Bronchial epithelial cell (primary cell): Measurements from ENCODE around the gene FRMD1. TPM values are rescaled to one million over a fixed set of nuclear protein-coding genes. Genes with fewer than 3 reads are reported as not detected.

Source experiments
- DNase-seq: peaks from one replicate; pipeline ENCODE4 v3.0.0-alpha.2; 2010; ENCODE audit warnings: low read depth
- FAIRE-seq: peaks from 2 replicates; lab custom pipeline; 2011; peaks lifted over from hg19 to GRCh38; lab: Jason Lieb, UNC
- H3K27me3 ChIP-seq: 2 replicates; pipeline ENCODE4 v1.5.1; 2011; ENCODE audit warnings: low read length; ENCODE audit not compliant: control insufficient read depth, insufficient read depth
- H3K36me3 ChIP-seq: 2 replicates; pipeline ENCODE4 v1.5.1; 2011; ENCODE audit warnings: low read length; ENCODE audit not compliant: control insufficient read depth, insufficient read depth
- H3K4me3 ChIP-seq: 2 replicates; pipeline ENCODE4 v1.5.1; 2011; ENCODE audit warnings: mild to moderate bottlenecking, low read depth, low read length, control low read depth
- total RNA-seq: library from RNA; depleted of rRNA; stranded (reverse); fragments of >200 nt; gene quantifications from 2 replicates; pipeline ENCODE4 v1.2.1, GENCODE V29; 2014
- TF ChIP-seq, protein P1 (sequence below): IDR thresholded peaks from 2 replicates; pipeline ENCODE4 v1.5.1; 2011; ENCODE audit warnings: mild to moderate bottlenecking, moderate library complexity, low read length, control low read depth, inconsistent platforms; ENCODE audit not compliant: insufficient read depth, severe bottlenecking

The FRMD1 gene
- total RNA-seq, 1 donor from 2014 or later: not detected

DNA sequence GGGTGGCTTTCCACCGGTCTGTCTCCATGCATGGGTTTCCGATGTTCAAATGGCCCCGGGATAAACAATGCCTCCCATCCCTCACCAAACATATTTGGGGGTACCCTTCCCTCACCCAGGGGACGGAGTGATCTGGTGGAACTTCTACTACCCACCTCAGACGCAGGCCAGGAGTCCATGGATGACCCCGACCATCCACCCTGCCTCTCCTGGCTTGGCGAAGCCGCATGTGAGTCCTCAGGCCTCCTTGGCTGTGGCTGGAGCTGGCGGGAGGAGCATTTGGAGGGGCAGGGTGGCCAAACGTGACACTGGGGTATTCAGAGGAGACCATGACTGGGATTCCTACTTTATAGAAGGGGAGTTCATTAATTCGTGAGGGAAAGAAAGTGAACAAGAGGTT is 45.9 kb upstream of the FRMD1 start:
- no peaks in the 10 kb centered on the region for H3K36me3 ChIP-seq
- DNase-seq (no peak), FAIRE-seq (no peak)
- TF ChIP-seq, protein P1, sequence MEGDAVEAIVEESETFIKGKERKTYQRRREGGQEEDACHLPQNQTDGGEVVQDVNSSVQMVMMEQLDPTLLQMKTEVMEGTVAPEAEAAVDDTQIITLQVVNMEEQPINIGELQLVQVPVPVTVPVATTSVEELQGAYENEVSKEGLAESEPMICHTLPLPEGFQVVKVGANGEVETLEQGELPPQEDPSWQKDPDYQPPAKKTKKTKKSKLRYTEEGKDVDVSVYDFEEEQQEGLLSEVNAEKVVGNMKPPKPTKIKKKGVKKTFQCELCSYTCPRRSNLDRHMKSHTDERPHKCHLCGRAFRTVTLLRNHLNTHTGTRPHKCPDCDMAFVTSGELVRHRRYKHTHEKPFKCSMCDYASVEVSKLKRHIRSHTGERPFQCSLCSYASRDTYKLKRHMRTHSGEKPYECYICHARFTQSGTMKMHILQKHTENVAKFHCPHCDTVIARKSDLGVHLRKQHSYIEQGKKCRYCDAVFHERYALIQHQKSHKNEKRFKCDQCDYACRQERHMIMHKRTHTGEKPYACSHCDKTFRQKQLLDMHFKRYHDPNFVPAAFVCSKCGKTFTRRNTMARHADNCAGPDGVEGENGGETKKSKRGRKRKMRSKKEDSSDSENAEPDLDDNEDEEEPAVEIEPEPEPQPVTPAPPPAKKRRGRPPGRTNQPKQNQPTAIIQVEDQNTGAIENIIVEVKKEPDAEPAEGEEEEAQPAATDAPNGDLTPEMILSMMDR: no peak
- no peaks in the 10 kb centered on the region for H3K27me3 ChIP-seq
- H3K4me3 ChIP-seq: no peak overlapping the region

DNA sequence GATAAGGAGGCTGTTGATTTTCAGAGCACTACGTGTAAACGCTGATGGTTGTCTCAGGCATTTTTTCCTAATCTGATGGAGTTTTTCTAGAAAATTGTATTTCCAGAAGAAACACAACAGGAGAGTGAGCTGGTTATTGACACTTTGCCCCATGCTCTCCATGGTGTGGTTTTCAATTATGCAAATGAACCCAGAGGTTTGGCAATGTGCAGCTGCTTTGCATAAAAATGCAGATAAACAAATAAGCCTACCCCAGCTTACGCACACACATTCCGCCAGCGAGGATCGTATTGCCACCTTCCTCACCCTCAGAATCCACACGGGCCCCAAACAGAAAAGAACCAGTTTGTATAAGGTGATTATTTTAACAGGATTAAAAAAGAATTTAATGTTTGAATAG is 45.1 kb upstream of the FRMD1 start:
- no peak for FAIRE-seq
- TF ChIP-seq, protein P1: no peak
- no peak for DNase-seq

DNA sequence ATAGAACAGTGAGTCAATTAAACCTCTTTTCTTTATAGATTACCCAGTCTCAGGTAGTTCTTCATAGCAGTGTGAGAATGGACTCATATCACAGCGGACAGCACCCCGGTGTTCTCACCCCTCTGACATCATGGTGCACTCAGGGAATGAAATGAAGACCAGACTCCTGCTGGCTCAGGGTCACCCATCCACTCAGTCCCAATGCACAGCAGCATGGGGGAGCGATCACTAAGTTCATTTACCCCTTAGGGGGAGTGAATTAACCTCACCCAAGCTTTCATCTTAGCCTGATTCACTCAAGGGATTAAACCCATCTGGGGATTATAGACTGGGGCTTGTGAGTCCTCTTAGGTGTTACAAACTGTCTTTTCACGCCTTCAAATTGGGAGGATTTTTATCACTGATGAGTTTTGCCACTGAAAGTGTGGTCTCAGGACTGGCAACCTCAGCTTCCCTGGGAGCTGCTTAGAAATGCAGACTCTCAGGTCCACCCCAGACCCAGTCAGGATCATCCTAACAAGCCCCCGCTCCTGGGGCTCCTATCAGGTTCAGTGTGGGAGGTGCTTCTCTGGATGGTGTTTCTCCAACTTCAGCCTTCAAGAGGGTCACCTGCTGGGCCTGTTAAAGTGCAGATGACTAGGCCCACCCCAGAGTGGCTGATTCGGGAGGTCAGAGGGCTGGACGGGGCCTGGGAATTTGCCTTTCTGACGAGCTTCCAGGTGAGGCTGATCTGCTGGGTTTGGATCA is 44.3 kb upstream of the FRMD1 start:
- no peak overlapping the region for H3K4me3 ChIP-seq
- H3K36me3 ChIP-seq: no peaks in the 10 kb centered on the region
- FAIRE-seq: no peak
- TF ChIP-seq, protein P1: no peak
- H3K27me3 ChIP-seq: no peaks in the 10 kb centered on the region
- no peak for DNase-seq

More for the DNA sequence above, 45.1 kb upstream of the FRMD1 start:
- H3K27me3 ChIP-seq: no peaks in the 10 kb centered on the region
- H3K4me3 ChIP-seq: no peak overlapping the region
- no peaks in the 10 kb centered on the region for H3K36me3 ChIP-seq

DNA sequence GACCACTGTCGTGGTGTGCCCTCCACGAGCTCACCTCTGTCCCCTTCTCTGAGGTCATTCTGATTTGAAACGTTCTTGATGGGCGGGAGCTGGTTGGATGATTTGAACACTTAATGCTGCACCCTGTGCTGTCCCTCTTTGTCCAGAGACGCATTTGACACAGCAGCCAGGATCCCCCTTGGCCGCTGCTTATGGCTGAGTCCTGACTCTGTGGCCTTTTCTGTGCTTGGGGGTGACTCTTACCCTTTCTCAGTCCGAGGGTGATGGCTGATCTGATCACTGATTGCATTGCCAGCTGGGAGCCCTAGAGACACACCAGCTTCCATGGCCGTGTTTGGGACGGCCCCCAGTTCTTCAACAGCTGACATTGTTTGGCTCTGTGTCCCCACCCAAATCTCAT is 43.5 kb upstream of the FRMD1 start:
- no peak for DNase-seq
- H3K36me3 ChIP-seq: no peaks in the 10 kb centered on the region
- FAIRE-seq: no peak

DNA sequence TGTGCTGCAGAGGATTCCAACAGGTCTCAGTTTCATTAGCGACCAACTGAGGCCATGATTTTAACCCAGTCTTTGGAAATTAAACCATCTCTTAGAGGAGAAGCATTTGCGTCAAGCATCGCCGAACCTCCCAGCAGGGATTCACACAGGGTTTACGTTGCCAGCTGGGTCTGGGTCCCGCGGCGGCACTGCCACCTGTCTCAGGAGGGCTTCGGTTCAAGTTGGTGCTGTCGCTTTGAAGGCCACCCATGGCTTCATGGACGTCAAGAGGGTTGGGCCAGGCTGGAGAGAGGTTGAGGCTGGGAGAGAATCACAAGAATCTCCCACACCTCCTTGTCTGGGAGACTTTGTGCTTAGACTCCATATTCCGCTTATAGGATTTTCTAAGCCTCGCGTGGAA is 43.0 kb upstream of the FRMD1 start:
- Histone ChIP-seq H3K36me3 (no peaks in the 10 kb centered on the region), H3K4me3 (no peak overlapping the region), H3K27me3 (no peaks in the 10 kb centered on the region)
- FAIRE-seq (no peak), DNase-seq (no peak)
- TF ChIP-seq, protein P1: no peak

More for the DNA sequence above, 43.5 kb upstream of the FRMD1 start:
- H3K4me3 ChIP-seq: no peak overlapping the region
- TF ChIP-seq, protein P1: no peak
- no peaks in the 10 kb centered on the region for H3K27me3 ChIP-seq

DNA sequence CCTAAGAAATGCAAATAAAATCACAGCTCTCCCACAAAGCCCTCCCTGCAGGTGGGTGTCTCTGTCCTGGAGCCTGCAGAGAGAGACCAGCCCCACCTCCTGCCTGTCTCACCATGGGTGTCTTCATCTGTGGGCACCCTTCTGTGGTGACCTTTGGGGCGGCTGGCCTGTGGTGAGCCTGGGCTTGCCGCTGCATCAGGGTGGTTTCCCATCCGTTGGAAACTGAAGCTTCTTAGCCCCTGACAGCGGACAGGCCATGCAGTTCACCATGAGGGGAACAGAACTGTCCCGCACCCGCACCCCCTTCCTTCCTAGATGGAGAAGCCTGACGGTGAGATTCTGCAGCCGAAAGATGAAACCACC is 42.3 kb upstream of the FRMD1 start:
- Histone ChIP-seq H3K36me3 (no peaks in the 10 kb centered on the region), H3K4me3 (no peak overlapping the region), H3K27me3 (no peaks in the 10 kb centered on the region)
- DNase-seq (no peak), FAIRE-seq (no peak)
- TF ChIP-seq, protein P1: no peak
